Measurements from ENCODE around the gene MRPL51.

GRCh38 chr12:6444704-6445688 is 48.1 kb downstream of the MRPL51 start, which contains the start of gene CD27:
- TF ChIP-seq EZH2 (IDR thresholded peaks at IDR 0.05; ENCODE audit: borderline replicate concordance, insufficient read depth, low read depth, low read length, poor library complexity, severe bottlenecking), result no peak
- no peak for TF ChIP-seq CTCF (IDR thresholded peaks at IDR 0.05)
